Sigmoid colon (tissue), 4 donors: Measurements from ENCODE around the gene DPP6.

Experiments used
- EP300 ChIP-seq, 4 donors: sonication (generic); formaldehyde crosslinking; IDR thresholded peaks; one replicate each; pipeline ENCODE4 v1.6.1; 2017; ENCODE audit warnings: antibody characterized with exemption in 4 of 4
- POLR2A ChIP-seq, 2 donors: fragments of 450-650 bp; IDR thresholded peaks; one replicate each; pipeline ENCODE4 v1.6.1; 2016; ENCODE audit warnings: antibody characterized with exemption in 2 of 2, mild to moderate bottlenecking in 2 of 2, moderate library complexity in 2 of 2
- POLR2AphosphoS5 ChIP-seq, 4 donors: sonication (generic); formaldehyde crosslinking; IDR thresholded peaks; one replicate each; pipeline ENCODE4 v1.6.1; 2017; ENCODE audit warnings: antibody characterized with exemption in 4 of 4
- TF ChIP-seq, protein P1 (sequence below), 4 experiments: fragments of 450-650 bp in 3 of 4; fragments of 200-600 bp in 1 of 4; IDR thresholded peaks; one replicate each; pipeline ENCODE4 v1.5.1; 2016 to 2019; ENCODE audit warnings: antibody characterized with exemption in 4 of 4, mild to moderate bottlenecking in 3 of 4, moderate library complexity in 2 of 4

DNA sequence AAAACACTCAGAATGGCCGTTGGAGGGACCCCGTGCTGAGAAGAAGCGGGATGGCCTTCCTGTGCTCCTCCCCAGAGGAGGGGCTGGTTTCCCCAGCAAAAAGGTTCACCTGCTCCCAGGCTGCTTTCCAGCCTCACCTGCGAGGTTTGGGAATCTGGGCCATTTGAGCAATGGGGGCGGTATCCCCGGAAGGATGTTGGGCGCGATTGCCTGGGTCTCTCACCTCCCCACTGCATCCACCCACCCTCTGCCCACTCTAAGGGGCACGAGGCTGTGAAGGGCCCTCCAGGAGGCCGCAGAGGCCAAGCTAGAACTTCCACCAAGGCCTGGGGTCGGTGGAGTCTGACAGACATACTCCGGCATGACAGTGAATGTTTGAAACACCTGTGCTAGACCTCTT lies 803.2 kb downstream of the DPP6 start:
- TF ChIP-seq, protein P1, sequence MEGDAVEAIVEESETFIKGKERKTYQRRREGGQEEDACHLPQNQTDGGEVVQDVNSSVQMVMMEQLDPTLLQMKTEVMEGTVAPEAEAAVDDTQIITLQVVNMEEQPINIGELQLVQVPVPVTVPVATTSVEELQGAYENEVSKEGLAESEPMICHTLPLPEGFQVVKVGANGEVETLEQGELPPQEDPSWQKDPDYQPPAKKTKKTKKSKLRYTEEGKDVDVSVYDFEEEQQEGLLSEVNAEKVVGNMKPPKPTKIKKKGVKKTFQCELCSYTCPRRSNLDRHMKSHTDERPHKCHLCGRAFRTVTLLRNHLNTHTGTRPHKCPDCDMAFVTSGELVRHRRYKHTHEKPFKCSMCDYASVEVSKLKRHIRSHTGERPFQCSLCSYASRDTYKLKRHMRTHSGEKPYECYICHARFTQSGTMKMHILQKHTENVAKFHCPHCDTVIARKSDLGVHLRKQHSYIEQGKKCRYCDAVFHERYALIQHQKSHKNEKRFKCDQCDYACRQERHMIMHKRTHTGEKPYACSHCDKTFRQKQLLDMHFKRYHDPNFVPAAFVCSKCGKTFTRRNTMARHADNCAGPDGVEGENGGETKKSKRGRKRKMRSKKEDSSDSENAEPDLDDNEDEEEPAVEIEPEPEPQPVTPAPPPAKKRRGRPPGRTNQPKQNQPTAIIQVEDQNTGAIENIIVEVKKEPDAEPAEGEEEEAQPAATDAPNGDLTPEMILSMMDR (IDR thresholded peaks at IDR 0.05) = no peak
- TF ChIP-seq POLR2A (IDR thresholded peaks at IDR 0.05) (no peak), EP300 (IDR thresholded peaks at IDR 0.05) (no peak), POLR2AphosphoS5 (IDR thresholded peaks at IDR 0.05) (no peak)
